Right lobe of liver (tissue), 6 donors: ENCODE measurements around the gene SLC25A51. TPM values are rescaled to one million over a fixed set of nuclear protein-coding genes. Genes with fewer than 3 reads are reported as not detected.
A peak's percentile ranks its signal among the peaks of the same experiment; 100 is the strongest.

ENCODE experiments used
- ATAC-seq, 4 donors: fragments of 200-7000 bp; cut with Tn5 transposase; one replicate each; pipeline ENCODE4 v1.9.1; 2020; ENCODE audit warnings: mild to moderate bottlenecking in 4 of 4, moderate library complexity in 4 of 4
- DNase-seq, 3 donors: peaks; one replicate each; pipeline ENCODE4 v3.0.0-alpha.2; 2020
- H3K27ac ChIP-seq, 3 donors: fragments of 200-600 bp; one replicate each; pipeline ENCODE4 v1.8.0; 2022
- H3K27me3 ChIP-seq, 2 donors: fragments of 200-600 bp; one replicate each; pipeline ENCODE4 v1.8.0; 2022
- H3K36me3 ChIP-seq, 4 donors: fragments of 200-600 bp; sonication (generic) in 1 of 4; one replicate each; pipeline versions ENCODE4 v1.5.1 to v1.8.0; 2017 to 2022; ENCODE audit warnings: control low read depth in 1 of 4
- H3K4me1 ChIP-seq, 4 donors: fragments of 200-600 bp; sonication (generic) in 1 of 4; one replicate each; pipeline versions ENCODE4 v1.5.1 to v1.8.0; 2017 to 2022; ENCODE audit warnings: control low read depth in 1 of 4
- H3K4me3 ChIP-seq, 3 donors: fragments of 200-600 bp; one replicate each; pipeline ENCODE4 v1.8.0; 2022
- H3K9me3 ChIP-seq, 4 donors: fragments of 200-600 bp; sonication (generic) in 1 of 4; one replicate each; pipeline versions ENCODE4 v1.5.1 to v1.8.0; 2017 to 2022; ENCODE audit warnings: control low read depth in 1 of 4
- POLR2A ChIP-seq: fragments of 450-650 bp; IDR thresholded peaks from one replicate; pipeline ENCODE4 v1.6.1; 2017; ENCODE audit warnings: antibody characterized with exemption, mild to moderate bottlenecking
- WGBS: methylation state at CpG from one replicate; pipeline ENCODE4 v1.1.6; 2018; ENCODE audit warnings: low coverage, low lambda C conversion rate; ENCODE audit not compliant: insufficient coverage; ENCODE audit errors: missing lambda C conversion rate; 5-methylcytosine and 5-hydroxymethylcytosine counted together
- intact Hi-C, 2 donors: fragments of 100-400 bp; cut with DNase I; formaldehyde crosslinking; loops; one replicate each; pipeline versions ENCODE4 v1.11.2 to v1.14.1; 2022
- long read RNA-seq: library from polyadenylated mRNA; unstranded; transcript quantifications from one replicate; pipeline ENCODE4 v2.0.0, GENCODE V29; 2019
- total RNA-seq, 6 experiments: library from RNA; depleted of rRNA in 2 of 6; stranded (reverse); fragments of >200 nt in 2 of 6; fragmentation: NEBNext Ultra II Directional in 3 of 6; extraction: Animal tissue kit (Norgen Biotek cat#: 25700) in 3 of 6; gene quantifications; one replicate each; pipeline versions ENCODE4 v1.1.0 to v1.2.4, GENCODE V29; 2016 to 2023
- TF ChIP-seq, protein P1 (sequence below), 4 donors: fragments of 200-600 bp in 3 of 4; fragments of 450-650 bp in 1 of 4; IDR thresholded peaks; one replicate each; pipeline versions ENCODE4 v1.5.1 to v1.8.0; 2016 to 2022; ENCODE audit warnings: antibody characterized with exemption in 4 of 4, mild to moderate bottlenecking in 2 of 4
- donor health status: DM: no; HTN: yes; CAD: no.
- donor health status: DM: no; HTN: no; CAD: no.
- donor health status: DM: no; HTN: no; CAD: no.
- donor health status: DM: no; HTN: yes; CAD: no.
- donor health status: DM: no; HTN: yes; CAD: no.

The SLC25A51 gene, protein sequence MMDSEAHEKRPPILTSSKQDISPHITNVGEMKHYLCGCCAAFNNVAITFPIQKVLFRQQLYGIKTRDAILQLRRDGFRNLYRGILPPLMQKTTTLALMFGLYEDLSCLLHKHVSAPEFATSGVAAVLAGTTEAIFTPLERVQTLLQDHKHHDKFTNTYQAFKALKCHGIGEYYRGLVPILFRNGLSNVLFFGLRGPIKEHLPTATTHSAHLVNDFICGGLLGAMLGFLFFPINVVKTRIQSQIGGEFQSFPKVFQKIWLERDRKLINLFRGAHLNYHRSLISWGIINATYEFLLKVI
- 10 to 100 TPM in 2 of 6 experiments, 1 to 10 TPM in 4; 5.4 to 10.1 (median 7.9) TPM for total RNA-seq
- long read RNA-seq = 0 reads

DNA sequence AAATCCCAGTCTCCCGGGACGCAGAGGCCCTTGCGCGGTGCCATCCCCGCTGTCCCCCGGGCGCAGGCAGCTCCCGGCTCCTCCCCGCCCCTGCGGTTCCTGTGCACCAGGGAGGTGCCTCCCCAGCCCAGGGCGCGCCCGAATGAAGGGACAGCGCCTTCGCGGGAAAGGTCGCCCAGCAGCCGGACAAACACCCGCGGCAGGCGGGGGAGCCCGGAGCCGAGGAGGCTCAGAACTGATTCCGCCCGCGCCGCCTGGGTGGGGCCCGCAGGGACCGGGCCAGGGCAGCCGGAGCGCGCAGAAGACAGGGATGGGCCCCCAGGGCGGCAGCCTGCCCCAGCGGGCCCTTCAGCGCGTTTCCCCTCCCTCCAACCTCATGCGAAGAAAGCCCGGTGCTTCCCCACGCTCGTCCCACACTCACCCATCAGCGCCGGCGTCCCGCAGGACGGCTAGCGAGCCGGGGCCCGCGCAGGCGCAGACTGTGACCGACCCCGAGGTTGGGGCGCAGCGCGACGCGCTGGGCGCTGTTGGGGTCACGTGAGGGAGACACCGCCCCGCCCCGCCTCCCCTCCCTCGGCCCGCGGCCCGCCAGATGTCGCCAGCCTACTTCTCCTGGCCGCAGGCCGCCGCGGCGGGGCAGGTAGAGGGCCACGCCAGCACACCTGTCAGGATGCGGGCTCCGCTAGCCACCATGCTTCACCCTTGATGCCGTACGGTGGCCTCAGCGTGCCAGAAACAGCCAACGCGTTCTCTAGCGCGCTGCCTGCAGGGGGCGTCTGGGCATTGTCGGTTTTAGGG lies at the start of gene SLC25A51:
Gene SLC25A51 (minus strand): TSS at position 481 of the 798 bp plus-strand sequence. CDS start 15,577 bp downstream, outside the sequence.
- Histone ChIP-seq H3K36me3 (peaks cover 0 to 7% (median 2%) of the 10 kb centered on the region in 4 donors), H3K4me1 (peaks cover 0 to 24% (median 0%) of the 10 kb centered on the region in 4 donors), H3K4me3 (peak within 1 kb of the TSS; percentile 88 to 97 (median 95)), H3K27me3 (no peaks in the 10 kb centered on the region), H3K27ac (peak within 1 kb of the TSS; percentile 36 to 82 (median 79)), H3K9me3 (no peaks in the 10 kb centered on the region)
- no CpG with 5 or more reads among the region's 84 CpGs for WGBS
- TF ChIP-seq POLR2A = peak; percentile 81
- TF ChIP-seq, protein P1, sequence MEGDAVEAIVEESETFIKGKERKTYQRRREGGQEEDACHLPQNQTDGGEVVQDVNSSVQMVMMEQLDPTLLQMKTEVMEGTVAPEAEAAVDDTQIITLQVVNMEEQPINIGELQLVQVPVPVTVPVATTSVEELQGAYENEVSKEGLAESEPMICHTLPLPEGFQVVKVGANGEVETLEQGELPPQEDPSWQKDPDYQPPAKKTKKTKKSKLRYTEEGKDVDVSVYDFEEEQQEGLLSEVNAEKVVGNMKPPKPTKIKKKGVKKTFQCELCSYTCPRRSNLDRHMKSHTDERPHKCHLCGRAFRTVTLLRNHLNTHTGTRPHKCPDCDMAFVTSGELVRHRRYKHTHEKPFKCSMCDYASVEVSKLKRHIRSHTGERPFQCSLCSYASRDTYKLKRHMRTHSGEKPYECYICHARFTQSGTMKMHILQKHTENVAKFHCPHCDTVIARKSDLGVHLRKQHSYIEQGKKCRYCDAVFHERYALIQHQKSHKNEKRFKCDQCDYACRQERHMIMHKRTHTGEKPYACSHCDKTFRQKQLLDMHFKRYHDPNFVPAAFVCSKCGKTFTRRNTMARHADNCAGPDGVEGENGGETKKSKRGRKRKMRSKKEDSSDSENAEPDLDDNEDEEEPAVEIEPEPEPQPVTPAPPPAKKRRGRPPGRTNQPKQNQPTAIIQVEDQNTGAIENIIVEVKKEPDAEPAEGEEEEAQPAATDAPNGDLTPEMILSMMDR (IDR thresholded peaks at IDR 0.05) = peak; percentile 84 to 97 (median 90)
- ATAC-seq (peak; percentile 79 to 91 (median 90)), DNase-seq (peak; percentile 91 to 94 (median 93))
- intact Hi-C loops = no loop called here

DNA sequence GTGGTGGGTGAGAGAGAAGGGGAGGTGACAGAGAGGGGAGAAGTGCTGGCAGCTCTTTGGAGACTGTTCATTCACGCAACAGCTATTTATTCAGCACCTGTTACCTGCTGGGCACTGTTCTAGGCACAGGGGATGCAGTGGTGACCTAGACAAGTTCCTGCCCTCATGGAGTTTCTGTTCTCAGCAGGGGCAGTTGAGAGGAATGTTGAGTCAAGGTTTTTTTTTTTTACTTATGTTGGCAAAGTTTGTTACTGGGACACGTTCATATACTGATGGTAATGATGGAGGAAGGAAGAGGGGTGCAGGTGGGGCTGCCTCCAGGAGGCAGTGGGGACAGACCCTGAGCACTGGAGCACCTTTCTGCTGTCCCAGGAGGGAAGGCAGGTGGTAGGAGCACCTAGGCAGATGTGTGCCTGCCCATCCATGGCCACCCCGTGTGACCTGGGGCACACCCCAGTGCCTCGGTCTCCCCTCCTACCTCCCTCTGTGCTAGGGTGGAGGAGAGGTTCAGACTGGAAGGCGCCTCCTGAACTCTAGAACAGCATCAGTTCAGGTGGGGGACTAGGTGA lies 49.4 kb upstream of the SLC25A51 start:
- Histone ChIP-seq H3K36me3 (peaks cover 0 to 33% (median 9%) of the 10 kb centered on the region in 4 donors), H3K27ac (no peak overlapping the region), H3K4me3 (no peak overlapping the region), H3K9me3 (no peaks in the 10 kb centered on the region), H3K27me3 (no peaks in the 10 kb centered on the region), H3K4me1 (no peaks in the 10 kb centered on the region)
- DNase-seq (no peak), ATAC-seq (peak in 1 of 4 donors; percentile 4)
- intact Hi-C loops = loop anchor here in 1 of 2 donors (10.0 kb wide), 1 partner anchor 62 kb away; no protein-coding TSS in a partner anchor
- TF ChIP-seq, protein P1 (IDR thresholded peaks at IDR 0.05) = no peak
- TF ChIP-seq POLR2A = no peak
- 88% methylated on average over 1 of the region's 5 CpGs for WGBS

DNA sequence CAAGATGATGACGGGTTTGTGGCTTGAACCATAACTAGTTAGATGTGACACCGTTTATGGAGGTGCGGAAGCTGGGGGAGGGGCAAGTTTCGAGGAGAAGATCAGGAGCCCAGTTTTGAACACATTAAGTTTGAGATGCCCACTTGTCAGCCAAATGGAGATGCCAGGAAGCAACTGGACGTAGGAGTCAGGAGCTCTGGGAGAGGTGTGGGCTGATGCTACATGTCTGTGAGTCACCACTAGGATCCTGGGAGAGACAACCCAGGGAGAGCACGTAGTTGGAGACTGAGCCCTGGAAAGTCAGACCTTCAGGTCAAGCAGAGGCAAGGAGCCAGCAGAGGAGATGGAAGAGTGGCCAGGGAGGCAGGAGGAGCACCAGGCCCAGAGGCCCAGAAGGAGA lies 48.8 kb upstream of the SLC25A51 start:
- H3K27me3 ChIP-seq = no peaks in the 10 kb centered on the region
- TF ChIP-seq, protein P1 (IDR thresholded peaks at IDR 0.05) = no peak
- no peak for TF ChIP-seq POLR2A
- no peaks in the 10 kb centered on the region for H3K9me3 ChIP-seq
- peak in 1 of 4 donors; percentile 2 for ATAC-seq
- peaks cover 0 to 38% (median 12%) of the 10 kb centered on the region in 4 donors for H3K36me3 ChIP-seq
- WGBS = 85% methylated on average over 5 of the region's 6 CpGs
- DNase-seq = no peak
- H3K4me3 ChIP-seq = no peak overlapping the region
- H3K4me1 ChIP-seq = no peaks in the 10 kb centered on the region
- H3K27ac ChIP-seq = no peak overlapping the region
- intact Hi-C loops = loop anchor here in 1 of 2 donors (10.0 kb wide), 1 partner anchor 62 kb away; no protein-coding TSS in a partner anchor

DNA sequence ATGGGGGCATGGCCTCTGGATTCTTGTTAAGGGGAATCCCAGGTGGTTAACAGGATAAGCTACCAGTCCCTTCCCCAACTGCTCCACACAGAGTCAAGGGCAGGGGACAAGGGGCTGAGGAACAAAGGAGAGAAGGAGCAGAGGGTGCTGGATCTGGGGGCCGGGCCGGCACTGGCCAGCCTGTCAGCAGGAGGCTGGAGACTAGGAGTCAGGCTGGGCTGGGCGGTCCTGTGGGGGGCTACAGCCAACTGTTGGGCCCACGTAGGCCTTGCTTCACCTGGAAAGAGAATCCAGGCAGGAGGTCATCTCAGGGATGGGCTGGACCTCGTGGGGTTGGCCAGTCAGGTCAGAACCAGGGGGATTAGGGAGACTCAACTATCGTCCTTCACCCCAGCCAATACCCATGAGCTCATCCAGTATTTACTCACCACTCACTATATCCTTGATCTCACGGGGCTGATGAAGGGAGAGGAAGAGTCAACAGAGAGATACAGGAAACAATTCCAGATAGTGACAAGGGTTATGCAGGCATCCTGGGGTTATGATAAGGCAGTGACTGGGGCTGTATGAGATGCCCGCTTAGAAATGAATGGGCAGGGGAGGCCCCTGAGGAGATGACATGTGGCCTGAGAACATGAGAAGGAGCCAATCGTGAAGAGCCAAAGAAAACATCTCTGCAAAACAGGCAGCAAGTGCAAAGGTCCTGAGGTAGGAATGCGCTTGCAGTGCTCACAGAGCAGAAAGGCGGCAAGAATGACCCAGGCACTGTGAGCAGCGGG lies 47.9 kb upstream of the SLC25A51 start:
- DNase-seq = no peak
- no peaks in the 10 kb centered on the region for H3K4me1 ChIP-seq
- H3K36me3 ChIP-seq = peaks cover 5 to 47% (median 18%) of the 10 kb centered on the region in 4 donors
- H3K9me3 ChIP-seq = no peaks in the 10 kb centered on the region
- peak in 2 of 4 donors; percentile 10 to 73 for ATAC-seq
- no peak overlapping the region for H3K27ac ChIP-seq
- TF ChIP-seq, protein P1 (IDR thresholded peaks at IDR 0.05) = no peak
- no peak for TF ChIP-seq POLR2A
- 49% methylated on average over 5 of the region's 12 CpGs for WGBS
- no peaks in the 10 kb centered on the region for H3K27me3 ChIP-seq
- H3K4me3 ChIP-seq = no peak overlapping the region
- intact Hi-C loops = loop anchor here in 1 of 2 donors (10.0 kb wide), 1 partner anchor 63 kb away; no protein-coding TSS in a partner anchor
